Skin of body (tissue), 2 donors: Measurements from ENCODE around the gene TMEM222. TPM values are rescaled to one million over a fixed set of nuclear protein-coding genes. Genes with fewer than 3 reads are reported as not detected.
A peak's percentile ranks its signal among the peaks of the same experiment; 100 is the strongest.

ENCODE experiments used
- DNase-seq: peaks from one replicate; lab custom pipeline; 2025; lab: John Stamatoyannopoulos, UW
- total RNA-seq: library from RNA; depleted of rRNA; stranded (reverse); fragments of >200 nt; gene quantifications from one replicate; pipeline ENCODE4 v1.2.3, GENCODE V29; 2014

Gene TMEM222
- total RNA-seq, 1 donor from 2014 or later, result 14.1 TPM

- no peak for DNase-seq
Measured at GRCh38 chr1:27358038-27358927, 36.3 kb downstream of the TMEM222 start.

GRCh38 chr1:27358928-27359313 is 37.0 kb downstream of the TMEM222 start:
- DNase-seq, result no peak

- DNase-seq, result no peak
Measured at GRCh38 chr1:27359822-27360158, 37.8 kb downstream of the TMEM222 start.

GRCh38 chr1:27360159-27361043 is 38.4 kb downstream of the TMEM222 start:
- DNase-seq, result no peak

GRCh38 chr1:27361044-27361402 is 39.1 kb downstream of the TMEM222 start:
- DNase-seq, result no peak

- no peak for DNase-seq
Measured at GRCh38 chr1:27361553-27361952, 39.6 kb downstream of the TMEM222 start.

- no peak for DNase-seq
Measured at GRCh38 chr1:27363766-27364695, 42.1 kb downstream of the TMEM222 start.

- no peak for DNase-seq
Measured at GRCh38 chr1:27364696-27365371, 42.9 kb downstream of the TMEM222 start.

GRCh38 chr1:27365372-27366112 is 43.6 kb downstream of the TMEM222 start:
- DNase-seq, result peak; percentile 88

GRCh38 chr1:27366113-27366410 is 44.1 kb downstream of the TMEM222 start:
- peak; percentile 80 for DNase-seq

- DNase-seq, result peak; percentile 56
Measured at GRCh38 chr1:27366411-27367159, 44.6 kb downstream of the TMEM222 start, which contains the start of gene MAP3K6. MAP3K6 (minus strand) TSS chr1:27366961; CDS start chr1:27366597, 364 bp downstream.

GRCh38 chr1:27367160-27367650 is 45.2 kb downstream of the TMEM222 start:
- no peak for DNase-seq

- no peak for DNase-seq
Measured at GRCh38 chr1:27368869-27369582, 47.1 kb downstream of the TMEM222 start.

- DNase-seq, result no peak
Measured at GRCh38 chr1:27372022-27372807, 50.3 kb downstream of the TMEM222 start.

- DNase-seq, result no peak
Measured at GRCh38 chr1:27372808-27373690, 51.1 kb downstream of the TMEM222 start.

- DNase-seq, result no peak
Measured at GRCh38 chr1:27374362-27375086, 52.6 kb downstream of the TMEM222 start, which contains the start of gene FCN3. FCN3 (minus strand) TSS chr1:27374824; CDS start chr1:27374818, 6 bp downstream.
